Tibial nerve (tissue), 3 donors: ENCODE measurements around the gene PRKCZ.

ENCODE experiments used
- EP300 ChIP-seq, 2 donors: sonication (generic); formaldehyde crosslinking; IDR thresholded peaks; one replicate each; pipeline ENCODE4 v1.6.1; 2017; ENCODE audit warnings: antibody characterized with exemption in 2 of 2, mild to moderate bottlenecking in 1 of 2
- POLR2A ChIP-seq, 2 donors: fragments of 450-650 bp; IDR thresholded peaks; one replicate each; pipeline ENCODE4 v1.6.1; 2017; ENCODE audit warnings: antibody characterized with exemption in 2 of 2, mild to moderate bottlenecking in 2 of 2, moderate library complexity in 2 of 2

DNA sequence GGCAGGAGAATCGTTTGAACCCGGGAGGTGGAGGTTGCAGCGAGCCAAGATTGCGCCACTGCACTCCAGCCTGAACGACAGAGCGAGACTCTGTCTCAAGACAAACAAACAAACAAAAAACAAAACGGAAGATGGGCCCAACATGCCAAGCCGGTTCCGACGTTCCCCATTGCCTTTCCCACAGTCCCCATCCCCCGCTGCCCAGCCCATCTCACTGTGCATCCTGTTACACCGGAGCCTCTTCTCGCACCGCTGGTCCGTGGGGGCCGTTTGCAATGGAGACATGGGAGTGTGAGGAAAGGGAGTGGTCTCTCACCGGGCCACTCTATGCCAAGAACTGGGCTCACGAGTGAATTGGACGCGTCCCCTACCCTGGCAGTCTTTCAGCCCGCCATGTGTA lies 45.4 kb upstream of the PRKCZ start:
- TF ChIP-seq EP300 (IDR thresholded peaks at IDR 0.05): no peak
- TF ChIP-seq POLR2A (IDR thresholded peaks at IDR 0.05): no peak
